Stimulated activated CD4-positive, alpha-beta T cell treated with anti-CD3 and anti-CD28 coated beads, Interleukin-15, amount 100 ng/mL, for 1 hour (primary cell): ENCODE data around the gene PLAC1.

Experiments
- DNase-seq, 2 donors: peaks; one replicate each; pipeline ENCODE4 v3.0.0-alpha.2; 2020; ENCODE audit warnings: low read depth in 1 of 2, low spot score in 1 of 2

PLAC1 gene

DNA sequence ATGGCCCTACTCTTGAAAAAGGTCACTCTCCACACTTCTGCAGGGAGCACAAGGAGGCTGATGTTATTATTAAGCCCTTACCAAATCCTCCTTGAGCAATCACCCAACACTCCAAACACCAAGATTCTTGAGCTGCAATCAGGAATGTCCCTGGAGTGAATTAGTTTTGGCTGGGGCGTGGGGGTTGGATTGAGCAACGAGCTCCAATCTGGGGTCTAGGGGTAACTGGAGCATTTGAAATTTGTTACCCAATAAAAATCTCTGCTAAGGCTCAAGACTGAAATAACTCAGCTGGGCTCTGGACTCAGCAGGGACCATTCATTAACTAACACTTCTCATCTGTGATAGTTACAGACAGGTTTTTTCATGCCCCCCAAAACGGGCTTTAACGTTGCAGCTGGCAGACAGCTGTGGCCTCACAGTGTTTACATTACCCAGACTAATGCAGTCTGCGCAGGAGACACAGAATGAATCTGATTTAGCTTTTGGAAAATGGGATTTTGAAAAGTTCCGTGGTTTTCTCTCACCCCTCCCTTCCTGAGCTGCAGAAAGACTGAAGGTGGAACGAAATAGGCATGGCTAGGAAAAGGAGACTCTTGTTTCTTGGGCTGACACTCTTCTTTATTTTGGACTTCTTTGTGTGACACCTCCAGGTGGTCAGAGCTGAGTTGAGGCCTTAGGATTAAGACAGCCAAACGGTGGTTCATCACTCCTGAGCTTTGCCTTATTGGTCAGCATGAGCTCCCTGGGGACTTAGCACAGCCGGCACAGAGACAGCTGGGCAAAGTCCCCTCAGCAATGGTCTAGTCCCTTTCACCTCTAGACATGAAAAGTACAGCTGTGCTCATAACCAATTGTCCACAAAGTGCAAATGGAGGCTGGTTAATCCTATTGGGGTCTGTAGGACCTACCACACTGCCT lies 26.6 kb downstream of the PLAC1 start:
- no peak for DNase-seq

- DNase-seq, result no peak
These were observed 29.6 kb downstream of the PLAC1 start for GRCh38 chrX:134628663-134629062.

DNA sequence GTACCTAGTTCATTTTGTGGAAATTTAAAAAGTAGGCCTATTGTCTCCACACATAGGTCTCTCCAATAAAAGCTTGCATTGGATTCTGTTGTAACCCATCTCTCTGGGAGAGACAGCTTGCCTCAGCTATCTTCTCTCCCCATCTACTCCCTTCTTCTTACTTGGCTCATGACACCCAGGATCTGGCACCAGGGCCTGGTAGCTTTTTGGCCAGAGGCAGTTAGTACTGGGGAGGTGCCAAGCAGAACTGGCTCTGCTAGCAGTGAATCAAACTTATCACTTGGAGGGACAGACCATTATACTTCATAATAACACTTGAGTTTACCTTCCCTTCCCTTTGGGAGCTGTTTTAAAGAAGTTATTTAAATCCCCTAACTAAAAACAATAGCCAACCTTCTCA lies 31.8 kb downstream of the PLAC1 start:
- no peak for DNase-seq

GRCh38 chrX:134625315-134625718 lies 33.0 kb downstream of the PLAC1 start:
- no peak for DNase-seq

- DNase-seq, result no peak
These were observed 34.2 kb downstream of the PLAC1 start for GRCh38 chrX:134624046-134624430.

- DNase-seq, result no peak
These were observed 34.8 kb downstream of the PLAC1 start for GRCh38 chrX:134623293-134624045.

GRCh38 chrX:134622813-134623185 lies 35.5 kb downstream of the PLAC1 start:
- no peak for DNase-seq

DNA sequence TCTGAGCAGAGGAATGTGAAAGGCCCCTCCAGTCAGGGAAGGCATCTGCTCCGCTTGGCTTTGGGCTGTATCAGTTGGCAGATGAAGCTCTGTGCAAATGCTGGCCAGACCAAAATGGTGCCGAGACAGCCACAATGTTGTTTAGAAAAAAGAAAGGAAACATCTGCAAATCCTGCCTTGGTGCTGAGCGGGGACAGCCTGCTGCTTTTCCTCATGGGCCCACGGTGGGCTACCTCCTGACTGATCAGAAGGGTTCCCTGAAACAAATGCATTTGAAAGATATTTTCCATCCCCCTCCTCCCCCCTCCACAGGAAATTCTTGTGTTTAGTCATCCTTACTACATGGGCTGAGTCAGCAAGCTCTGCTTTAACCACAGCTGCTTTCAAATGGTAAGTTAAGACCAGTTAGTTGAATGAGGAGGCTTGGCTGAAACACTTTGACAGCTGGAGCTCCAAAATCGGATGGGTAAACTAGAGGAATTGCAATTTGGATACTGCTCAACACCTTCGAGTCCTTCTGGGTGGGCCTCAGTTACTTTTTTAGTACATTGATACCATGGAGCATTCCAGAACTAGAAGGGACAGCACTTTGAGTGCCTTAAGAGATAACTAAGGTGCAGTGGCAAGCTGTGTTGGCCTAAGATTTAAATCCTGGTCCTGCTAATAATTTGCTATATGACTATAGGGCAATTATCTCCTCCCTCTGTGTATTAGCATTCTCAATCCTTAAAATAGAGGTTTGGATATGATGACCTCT lies 36.0 kb downstream of the PLAC1 start:
- DNase-seq, result no peak

DNA sequence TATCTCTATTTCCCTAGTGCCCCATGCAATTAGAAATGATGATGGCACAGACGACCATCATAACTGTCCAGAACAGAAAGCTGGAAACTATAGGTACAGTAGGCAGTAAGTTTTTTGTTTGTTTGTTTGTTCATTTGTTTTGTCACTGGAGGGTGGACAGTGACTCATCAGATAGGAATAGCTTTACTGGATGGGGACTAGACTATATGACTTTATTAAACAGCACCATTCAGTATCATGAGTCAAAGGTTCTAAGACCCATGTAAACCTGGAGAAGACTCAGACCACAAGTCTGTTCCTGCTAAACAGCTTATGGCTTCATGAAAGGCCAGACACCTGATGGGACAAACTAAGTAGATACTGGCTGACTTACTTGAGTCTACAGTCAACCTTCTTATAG lies 38.4 kb downstream of the PLAC1 start:
- DNase-seq, result no peak

DNA sequence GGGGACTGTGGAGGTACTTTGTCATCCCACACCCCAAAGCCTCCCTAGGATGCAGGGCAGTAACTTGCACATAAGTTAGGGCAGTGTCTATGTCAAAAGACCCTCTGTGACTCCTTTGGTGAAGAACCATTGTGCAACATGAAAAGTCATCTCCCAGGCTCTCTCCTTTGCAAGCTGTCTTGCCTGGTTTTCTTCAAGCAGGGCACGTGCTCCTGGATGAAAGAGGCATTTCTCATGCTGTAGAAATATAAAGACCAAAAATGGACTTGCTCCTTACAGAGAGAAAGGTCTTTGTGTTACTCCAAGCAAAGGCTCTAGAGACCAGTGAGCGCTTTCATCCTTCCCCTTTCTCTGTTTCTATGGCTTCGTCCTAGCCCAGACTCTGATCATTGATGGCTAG lies 44.9 kb downstream of the PLAC1 start:
- DNase-seq, result no peak

- DNase-seq, result no peak
These were observed 50.1 kb downstream of the PLAC1 start for GRCh38 chrX:134608153-134608552.

DNA sequence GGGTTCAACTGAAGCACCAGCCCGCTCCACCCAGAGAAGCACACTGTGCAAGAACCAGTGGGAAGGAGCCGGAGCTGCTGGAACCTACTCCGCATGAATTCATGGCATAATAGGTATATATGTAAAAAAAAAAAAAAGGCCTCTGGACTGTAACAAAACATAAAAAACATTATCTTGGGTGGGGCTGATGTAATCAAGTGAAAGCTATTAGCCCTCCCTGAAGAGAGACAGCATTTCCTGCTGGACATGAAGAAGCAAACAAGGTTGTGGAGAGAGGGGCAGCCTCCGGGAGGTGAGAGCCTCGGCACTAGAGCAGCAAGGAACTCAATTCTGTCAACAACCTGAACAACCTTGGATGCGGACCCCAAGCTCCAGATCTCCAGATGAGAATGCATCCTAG lies 50.7 kb downstream of the PLAC1 start:
- no peak for DNase-seq

DNA sequence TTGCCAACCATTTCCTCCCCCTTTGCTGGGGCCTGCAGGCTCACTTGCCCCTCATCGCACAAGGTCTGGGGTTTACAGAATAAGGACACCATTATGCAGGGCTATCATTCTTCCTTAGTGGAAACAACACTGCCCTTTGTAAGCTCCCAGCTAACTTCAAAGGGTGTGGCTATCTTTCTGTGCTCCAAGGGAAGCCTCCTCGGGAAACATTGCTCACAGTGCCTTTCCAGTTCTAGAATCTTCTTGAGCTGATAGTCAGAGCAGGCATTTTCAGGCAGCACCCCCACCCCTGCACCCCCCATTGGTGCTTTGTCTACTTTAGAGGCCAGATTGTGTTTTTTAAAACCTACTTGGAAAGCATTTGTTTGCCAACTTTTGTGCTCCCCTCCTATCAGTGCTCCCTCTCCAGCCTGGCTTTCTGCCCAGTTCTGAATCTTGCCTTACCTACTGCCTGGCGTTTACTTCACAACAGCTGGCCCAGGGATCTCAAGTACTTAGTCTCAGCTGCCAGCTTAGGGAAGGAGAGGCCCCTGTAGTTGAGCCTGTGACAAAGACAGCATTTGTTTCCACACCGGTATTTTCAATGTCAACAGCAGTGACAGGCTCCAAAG lies 53.5 kb downstream of the PLAC1 start:
- no peak for DNase-seq

DNA sequence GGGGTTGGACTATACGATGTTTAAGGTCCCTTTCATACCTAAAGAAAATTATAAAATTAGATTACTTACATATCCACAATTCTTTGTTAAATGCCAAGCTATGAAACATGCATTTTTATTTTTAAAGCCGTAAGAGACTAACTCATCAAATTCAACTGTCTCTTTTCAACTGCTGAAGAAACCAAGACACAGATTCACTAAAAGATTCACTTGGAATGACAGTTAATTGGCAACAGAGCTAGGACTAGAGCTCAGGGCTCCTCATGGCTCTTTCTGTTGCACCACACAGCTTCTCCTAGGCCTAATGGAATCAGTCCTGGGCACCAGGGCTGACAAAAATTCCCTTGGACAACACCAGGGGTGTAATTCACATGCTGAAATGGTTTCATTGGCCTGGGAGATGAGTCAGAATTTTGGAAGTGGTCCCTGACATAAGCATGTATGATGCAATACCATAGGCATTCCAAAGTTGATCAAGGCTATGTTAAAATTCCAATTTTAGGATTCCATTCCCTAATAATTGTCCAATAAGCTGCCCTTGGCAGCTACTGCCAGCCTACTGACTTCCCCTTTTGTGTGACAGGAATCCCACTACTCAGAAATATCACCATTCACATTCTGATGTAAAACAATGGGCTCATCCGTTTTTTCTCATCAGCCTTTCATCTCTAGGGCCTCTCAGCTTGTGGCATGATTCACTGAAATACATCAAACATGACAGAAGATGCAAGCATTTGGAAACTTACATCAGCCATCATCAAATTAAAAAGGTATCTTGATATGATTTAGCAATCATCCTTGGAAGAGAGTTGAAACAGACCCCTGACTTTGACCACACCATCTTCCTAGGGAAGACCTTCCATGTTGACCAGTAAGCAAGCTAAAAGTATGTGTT lies 54.2 kb downstream of the PLAC1 start:
- no peak for DNase-seq

DNA sequence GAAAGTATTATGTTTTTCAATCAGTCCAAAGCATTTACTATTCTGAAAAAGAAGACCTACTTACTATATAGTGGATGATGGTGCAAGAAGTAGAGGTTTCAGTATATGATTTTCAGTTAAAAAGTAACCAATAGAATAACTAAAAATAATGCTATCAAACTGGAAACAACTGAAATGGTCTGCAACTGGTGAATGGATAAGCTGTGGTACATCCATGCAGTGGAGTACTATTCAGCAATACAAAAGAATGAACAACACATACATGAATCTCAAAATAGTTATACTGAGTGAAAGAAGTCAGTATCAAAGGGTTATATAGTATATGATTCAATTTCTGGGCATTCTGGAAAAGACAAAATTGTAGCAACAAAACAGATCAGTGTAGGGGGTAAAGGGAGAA lies 55.9 kb downstream of the PLAC1 start:
- no peak for DNase-seq

DNA sequence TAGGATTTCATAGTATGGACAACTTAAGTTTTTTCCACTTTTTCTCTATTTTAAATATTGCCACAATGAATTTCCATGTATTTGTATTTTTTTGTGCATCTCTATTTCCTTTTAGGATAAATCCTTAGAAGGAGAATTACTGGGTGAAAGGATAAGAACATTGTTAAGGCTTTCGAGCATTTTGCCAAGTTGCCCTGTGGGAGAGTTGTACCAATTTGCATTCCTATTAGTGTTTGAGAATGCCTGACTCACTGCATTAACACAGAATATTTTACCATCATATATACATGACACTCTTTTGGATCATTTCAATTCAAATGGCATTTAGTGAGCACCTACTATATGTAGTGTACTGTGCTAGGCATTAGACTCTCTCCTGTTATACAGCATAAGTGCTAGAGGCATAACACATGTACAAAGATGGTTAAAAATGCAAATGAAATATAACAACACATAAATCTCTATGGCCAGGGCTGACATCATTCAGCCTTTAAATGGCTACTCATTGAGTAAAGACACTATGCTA lies 57.0 kb downstream of the PLAC1 start:
- no peak for DNase-seq

- no peak for DNase-seq
These were observed 57.6 kb downstream of the PLAC1 start for GRCh38 chrX:134600714-134601113.

- DNase-seq, result no peak
These were observed 58.9 kb downstream of the PLAC1 start for GRCh38 chrX:134599184-134599914.

- DNase-seq, result no peak
These were observed 66.0 kb downstream of the PLAC1 start for GRCh38 chrX:134592303-134592702.
